Body of pancreas (tissue), 4 donors: ENCODE data around the gene RAB20.

ENCODE experiments used
- CTCF ChIP-seq, 7 experiments: fragments of 450-650 bp in 4 of 7; fragments of 200-600 bp in 3 of 7; sonication (generic) in 3 of 7; IDR thresholded peaks; one replicate each; pipeline ENCODE4 v1.5.1; 2016 to 2019; ENCODE audit warnings: antibody characterized with exemption in 7 of 7
- POLR2A ChIP-seq, 3 donors: fragments of 450-650 bp; IDR thresholded peaks; one replicate each; pipeline ENCODE4 v1.6.1; 2016; ENCODE audit warnings: antibody characterized with exemption in 3 of 3, mild to moderate bottlenecking in 2 of 3

- no peak for TF ChIP-seq POLR2A (IDR thresholded peaks at IDR 0.05)
- no peak for TF ChIP-seq CTCF (IDR thresholded peaks at IDR 0.05)
Measured at GRCh38 chr13:110485604-110486003, 75.9 kb downstream of the RAB20 start.
